ENCODE results near the gene KIF4A.

DNA sequence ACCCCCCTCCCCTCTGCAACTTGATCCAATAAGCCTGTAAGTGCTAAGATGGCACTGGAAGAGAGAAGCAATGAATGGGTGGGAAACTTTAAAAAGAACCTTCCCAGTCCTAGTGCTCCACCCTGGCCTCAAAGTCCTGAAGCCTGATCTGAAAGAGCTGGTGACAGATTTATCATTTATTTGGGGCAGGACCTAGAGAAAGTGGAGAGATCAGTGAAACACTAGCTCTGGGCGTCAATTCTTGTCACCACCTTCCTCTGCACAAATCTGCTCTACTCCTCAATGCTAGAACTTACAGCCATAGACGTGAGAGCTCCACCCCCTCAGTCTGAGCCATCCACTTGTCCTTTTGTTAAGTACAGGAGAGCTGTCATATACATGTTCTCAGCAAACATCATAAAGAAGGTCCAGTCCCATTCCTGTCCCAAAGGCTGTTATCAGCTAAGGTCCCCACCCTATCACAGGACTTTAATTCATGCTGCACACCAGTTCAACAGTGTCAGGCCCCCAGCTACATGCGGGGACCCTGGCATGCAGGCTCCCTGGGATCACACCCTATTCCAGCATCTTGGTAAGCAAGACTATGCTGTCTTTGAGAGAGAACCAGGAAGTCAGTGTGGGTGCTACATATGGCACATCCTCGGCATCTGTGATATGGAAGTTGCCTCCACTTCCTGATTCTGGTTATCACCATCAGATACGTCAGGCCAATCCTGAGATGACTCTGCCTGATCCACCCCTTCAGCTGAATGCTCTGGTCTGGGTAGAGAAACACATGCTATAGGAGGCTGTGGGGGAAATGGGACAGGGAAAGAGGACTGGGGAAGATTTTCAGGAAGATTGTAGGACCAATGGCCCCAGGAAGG is 32.2 kb upstream of the KIF4A start:
- TF ChIP-seq, protein P1, sequence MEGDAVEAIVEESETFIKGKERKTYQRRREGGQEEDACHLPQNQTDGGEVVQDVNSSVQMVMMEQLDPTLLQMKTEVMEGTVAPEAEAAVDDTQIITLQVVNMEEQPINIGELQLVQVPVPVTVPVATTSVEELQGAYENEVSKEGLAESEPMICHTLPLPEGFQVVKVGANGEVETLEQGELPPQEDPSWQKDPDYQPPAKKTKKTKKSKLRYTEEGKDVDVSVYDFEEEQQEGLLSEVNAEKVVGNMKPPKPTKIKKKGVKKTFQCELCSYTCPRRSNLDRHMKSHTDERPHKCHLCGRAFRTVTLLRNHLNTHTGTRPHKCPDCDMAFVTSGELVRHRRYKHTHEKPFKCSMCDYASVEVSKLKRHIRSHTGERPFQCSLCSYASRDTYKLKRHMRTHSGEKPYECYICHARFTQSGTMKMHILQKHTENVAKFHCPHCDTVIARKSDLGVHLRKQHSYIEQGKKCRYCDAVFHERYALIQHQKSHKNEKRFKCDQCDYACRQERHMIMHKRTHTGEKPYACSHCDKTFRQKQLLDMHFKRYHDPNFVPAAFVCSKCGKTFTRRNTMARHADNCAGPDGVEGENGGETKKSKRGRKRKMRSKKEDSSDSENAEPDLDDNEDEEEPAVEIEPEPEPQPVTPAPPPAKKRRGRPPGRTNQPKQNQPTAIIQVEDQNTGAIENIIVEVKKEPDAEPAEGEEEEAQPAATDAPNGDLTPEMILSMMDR (IDR thresholded peaks at IDR 0.05 in 8 of 11, conservative IDR thresholded peaks at IDR 0.05 in 3 of 11) = no peak
- no peak for TF ChIP-seq POLR2AphosphoS5 (IDR thresholded peaks at IDR 0.05)
